Ovary (tissue), 3 donors: ENCODE results near the gene NCOA1.

Experiments used
- CTCF ChIP-seq, 3 donors: fragments of 450-650 bp in 2 of 3; fragments of 200-600 bp in 1 of 3; IDR thresholded peaks; one replicate each; pipeline versions ENCODE4 v1.5.1 to v1.8.0; 2016 to 2022; ENCODE audit warnings: antibody characterized with exemption in 3 of 3, mild to moderate bottlenecking in 1 of 3
- POLR2A ChIP-seq: fragments of 450-650 bp; IDR thresholded peaks from one replicate; pipeline ENCODE4 v1.6.1; 2017; ENCODE audit warnings: antibody characterized with exemption, mild to moderate bottlenecking, moderate library complexity
- donor health status: DM: no; HTN: no; CAD: no.

GRCh38 chr2:24568551-24568950 is 77.5 kb downstream of the NCOA1 start:
- no peak for TF ChIP-seq CTCF (IDR thresholded peaks at IDR 0.05)
- no peak for TF ChIP-seq POLR2A
